RWPE1 (cell line): Measurements from ENCODE around the gene ELN.

Source experiments
- CTCF ChIA-PET: fragments of 350-600 bp; sonication (Branson Sonifier 250); formaldehyde crosslinking; extraction: SDS; loops from one replicate; lab custom pipeline; 2021; lab: Yijun Ruan, JAX
- POLR2A ChIA-PET: fragments of 400-600 bp; formaldehyde crosslinking; extraction: SDS; loops from one replicate; lab custom pipeline; 2020; ENCODE audit warnings: antibody characterized with exemption; ENCODE audit not compliant: low non-redundant PET; lab: Yijun Ruan, JAX
- DNase-seq: peaks from one replicate; pipeline ENCODE4 v3.0.0; 2012; ENCODE audit warnings: low spot score
- H3K27ac ChIP-seq: fragments of 450-650 bp; 2 replicates; pipeline ENCODE4 v1.5.1; 2017
- TF ChIP-seq, protein P1 (sequence below): fragments of 450-650 bp; conservative IDR thresholded peaks from 2 replicates; pipeline ENCODE4 v1.5.1; 2017; ENCODE audit warnings: low read depth, mild to moderate bottlenecking

ELN gene

DNA sequence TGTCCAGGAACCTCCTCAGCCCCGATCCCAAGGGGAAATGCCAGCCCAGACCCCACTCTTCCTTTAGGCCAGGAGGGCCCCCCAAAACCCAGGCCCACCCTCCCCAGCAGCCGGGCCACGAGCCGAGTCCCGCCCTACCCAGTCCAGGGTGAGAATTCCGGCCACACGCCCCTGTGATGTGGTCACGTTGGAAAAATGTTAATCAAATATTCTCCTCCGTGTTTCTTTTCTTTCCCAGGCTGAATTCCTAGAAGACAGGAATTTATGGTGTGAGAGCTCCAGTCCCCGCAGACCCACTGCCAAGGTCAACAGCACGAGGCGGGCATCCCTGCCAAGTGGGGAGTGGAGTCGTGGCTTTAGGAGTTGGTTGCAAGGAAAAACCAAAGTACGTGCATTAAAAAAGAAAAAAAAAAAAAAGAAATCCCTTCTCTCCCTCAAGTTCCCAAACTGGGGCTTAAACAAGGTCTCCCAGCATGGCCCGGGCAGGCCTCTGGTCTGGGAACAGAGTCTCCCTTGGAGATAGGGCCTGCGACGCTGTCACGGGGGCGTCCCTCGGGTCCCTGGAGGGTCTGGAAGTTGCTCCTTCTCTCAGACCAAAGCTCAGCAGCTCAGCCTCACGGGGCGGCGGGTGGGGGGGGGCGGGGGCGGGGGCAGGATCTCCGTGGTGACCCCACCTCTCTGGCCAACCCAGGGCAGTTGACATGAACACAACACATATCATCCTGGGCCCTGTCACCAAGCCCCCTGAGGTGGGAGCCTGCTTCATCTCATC lies 28.1 kb upstream of the ELN start:
- DNase-seq, result no peak
- ChIA-PET CTCF (interaction anchor here (0.6 to 1.1 kb wide), 3 partner anchors 27 to 207 kb away, joined by 3 to 4 read pairs (median 3); no protein-coding TSS in a partner anchor), POLR2A (no interaction called here)
- peak overlapping the region; percentile 71 for H3K27ac ChIP-seq
- TF ChIP-seq, protein P1, sequence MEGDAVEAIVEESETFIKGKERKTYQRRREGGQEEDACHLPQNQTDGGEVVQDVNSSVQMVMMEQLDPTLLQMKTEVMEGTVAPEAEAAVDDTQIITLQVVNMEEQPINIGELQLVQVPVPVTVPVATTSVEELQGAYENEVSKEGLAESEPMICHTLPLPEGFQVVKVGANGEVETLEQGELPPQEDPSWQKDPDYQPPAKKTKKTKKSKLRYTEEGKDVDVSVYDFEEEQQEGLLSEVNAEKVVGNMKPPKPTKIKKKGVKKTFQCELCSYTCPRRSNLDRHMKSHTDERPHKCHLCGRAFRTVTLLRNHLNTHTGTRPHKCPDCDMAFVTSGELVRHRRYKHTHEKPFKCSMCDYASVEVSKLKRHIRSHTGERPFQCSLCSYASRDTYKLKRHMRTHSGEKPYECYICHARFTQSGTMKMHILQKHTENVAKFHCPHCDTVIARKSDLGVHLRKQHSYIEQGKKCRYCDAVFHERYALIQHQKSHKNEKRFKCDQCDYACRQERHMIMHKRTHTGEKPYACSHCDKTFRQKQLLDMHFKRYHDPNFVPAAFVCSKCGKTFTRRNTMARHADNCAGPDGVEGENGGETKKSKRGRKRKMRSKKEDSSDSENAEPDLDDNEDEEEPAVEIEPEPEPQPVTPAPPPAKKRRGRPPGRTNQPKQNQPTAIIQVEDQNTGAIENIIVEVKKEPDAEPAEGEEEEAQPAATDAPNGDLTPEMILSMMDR, result no peak

DNA sequence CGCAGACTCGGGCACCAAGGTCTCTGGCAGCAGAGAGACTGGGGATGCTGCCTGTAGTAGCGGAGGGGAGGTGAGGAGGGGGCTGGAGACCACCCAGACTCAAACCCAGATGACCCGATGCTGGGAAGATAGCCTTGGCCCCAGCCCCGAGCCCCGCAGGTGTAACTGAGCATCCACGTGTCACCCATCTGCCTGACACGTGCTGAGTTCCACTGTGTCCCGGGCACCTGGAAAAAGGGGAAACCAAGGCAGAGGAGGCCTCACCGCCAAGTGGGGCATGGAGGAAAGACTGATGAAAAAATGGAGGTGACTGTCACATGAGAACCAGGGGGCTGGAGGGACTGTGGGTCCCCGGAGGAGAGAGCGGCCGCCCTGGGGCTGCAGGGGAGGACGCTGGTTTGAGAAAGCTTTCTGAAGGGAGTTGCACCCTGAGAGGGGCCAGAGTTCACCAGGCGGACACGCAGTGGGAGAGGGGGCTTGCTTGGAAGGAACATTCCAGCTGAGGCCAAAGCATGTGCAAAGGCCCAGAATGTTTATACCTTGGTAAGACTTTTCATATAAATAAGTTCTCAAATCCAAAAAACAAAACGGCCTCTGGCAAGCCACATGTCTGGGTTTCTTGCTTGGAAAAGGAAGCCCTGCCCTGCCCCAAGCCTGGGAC lies 27.4 kb upstream of the ELN start:
- peak overlapping the region; percentile 71 for H3K27ac ChIP-seq
- ChIA-PET POLR2A (no interaction called here), CTCF (interaction anchor here (1.1 kb wide), 1 partner anchor 206 kb away, joined by 3 read pairs; no protein-coding TSS in a partner anchor)
- TF ChIP-seq, protein P1, result no peak
- no peak for DNase-seq

DNA sequence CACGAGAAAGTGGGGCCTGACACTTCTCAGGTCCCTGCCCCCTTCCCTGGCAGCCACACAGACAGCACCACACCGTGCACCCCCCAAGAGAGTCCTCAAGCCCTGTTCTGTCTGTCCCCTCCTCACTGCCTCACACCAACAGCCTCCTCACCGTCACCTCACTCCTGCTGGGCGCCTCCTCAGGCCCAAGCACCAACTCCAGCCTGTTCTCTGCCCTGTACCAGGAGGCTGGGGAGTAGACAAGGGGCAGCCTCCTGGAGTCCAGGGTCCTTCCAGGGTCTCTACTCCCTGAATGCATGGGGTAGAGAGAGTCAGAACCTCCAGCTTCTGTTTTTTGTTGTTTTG lies 26.9 kb upstream of the ELN start:
- TF ChIP-seq, protein P1, result no peak
- peak overlapping the region; percentile 33 for H3K27ac ChIP-seq
- no peak for DNase-seq
- POLR2A ChIA-PET, result no interaction called here
- CTCF ChIA-PET, result interaction anchor here (1.1 kb wide), 1 partner anchor 206 kb away, joined by 3 read pairs; no protein-coding TSS in a partner anchor

DNA sequence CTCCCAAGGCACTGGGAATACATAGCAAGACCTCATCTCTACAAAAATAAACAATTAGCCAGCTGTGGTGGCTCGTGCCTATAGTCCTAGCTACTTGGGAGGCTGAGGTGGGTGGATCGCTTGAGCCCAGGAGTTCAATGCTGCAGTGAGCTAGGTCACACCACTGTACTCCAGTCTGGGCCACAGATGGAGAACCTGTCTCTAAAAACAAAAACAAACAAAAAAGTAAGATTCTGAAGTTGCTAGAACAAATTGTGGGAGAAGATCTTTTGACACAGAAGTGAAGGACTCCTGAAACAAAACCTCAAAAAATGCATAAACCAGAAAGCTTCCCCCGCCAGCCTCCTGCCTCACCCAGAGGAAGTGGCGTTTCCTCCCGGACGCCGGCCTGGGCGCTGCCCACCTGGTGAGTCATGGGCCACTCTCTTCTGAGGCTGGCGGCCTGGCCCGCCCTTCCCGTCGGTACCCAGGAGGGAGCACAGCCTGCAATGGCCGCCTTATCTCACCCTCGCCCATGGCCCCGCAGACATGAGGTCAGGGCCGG lies 25.4 kb upstream of the ELN start:
- peak; percentile 79 for DNase-seq
- ChIA-PET CTCF (interaction anchor here (0.6 kb wide), 1 partner anchor 140 kb away, joined by 5 read pairs; no protein-coding TSS in a partner anchor), POLR2A (interaction anchor here (0.6 kb wide), 1 partner anchor 350 kb away, joined by 3 read pairs; no protein-coding TSS in a partner anchor)
- TF ChIP-seq, protein P1, result no peak
- H3K27ac ChIP-seq, result peak overlapping the region; percentile 86

DNA sequence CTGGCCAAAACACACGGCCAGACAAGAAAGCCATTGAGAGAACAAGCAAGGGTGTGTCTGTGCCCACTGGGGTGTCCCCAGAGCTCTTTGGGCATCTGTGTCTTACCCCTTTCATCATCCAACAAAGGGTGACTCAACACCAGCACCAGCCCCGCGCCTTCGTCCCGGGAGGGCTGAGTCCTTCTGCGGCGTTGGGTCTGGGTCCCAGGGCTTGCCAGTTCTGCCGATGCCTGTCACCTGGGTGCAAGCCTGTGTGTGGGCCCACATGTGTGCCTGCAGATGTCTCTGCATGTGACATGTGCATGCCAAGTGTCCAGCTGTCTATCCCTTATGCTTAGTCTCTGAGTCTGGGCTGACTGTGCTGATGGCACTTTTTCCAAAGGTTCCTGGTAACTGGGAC lies 24.4 kb upstream of the ELN start:
- TF ChIP-seq, protein P1, result no peak
- ChIA-PET CTCF (no interaction called here), POLR2A (no interaction called here)
- H3K27ac ChIP-seq, result peak overlapping the region; percentile 86
- DNase-seq, result no peak

DNA sequence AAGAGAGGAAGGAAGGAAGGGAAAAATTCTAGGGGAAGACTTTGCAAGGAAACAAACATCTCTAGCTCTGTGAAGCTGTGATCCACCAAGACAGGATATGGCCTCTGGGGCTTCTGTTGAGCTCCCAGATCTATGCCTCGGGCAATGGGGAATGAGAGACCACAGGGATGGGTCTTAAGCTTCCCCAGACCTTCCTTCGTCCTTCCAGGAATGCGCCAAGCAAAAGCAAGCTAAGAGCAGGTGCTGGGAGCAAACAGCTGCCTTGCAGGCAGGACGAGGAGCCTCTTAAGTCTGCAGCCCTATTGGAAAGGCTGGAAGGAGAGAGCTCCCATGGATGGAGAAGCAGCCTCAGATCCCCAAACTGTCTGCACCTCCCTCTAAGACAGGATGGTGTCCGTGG lies 21.9 kb upstream of the ELN start:
- CTCF ChIA-PET, result interaction anchor here (1.1 kb wide), 1 partner anchor 21 kb away, joined by 7 read pairs; no protein-coding TSS in a partner anchor
- DNase-seq, result no peak
- POLR2A ChIA-PET, result no interaction called here
- TF ChIP-seq, protein P1, result no peak
- peak overlapping the region; percentile 48 for H3K27ac ChIP-seq
